Retinal pigment epithelial cell (primary cell): ENCODE results near the gene UGT1A10.

Source experiments
- DNase-seq: peaks from one replicate; pipeline ENCODE4 v3.0.0-alpha.2; 2010; ENCODE audit warnings: low read depth
- H3K4me3 ChIP-seq: 2 replicates; pipeline ENCODE4 v1.5.1; 2011; ENCODE audit warnings: mild to moderate bottlenecking, low read length, control low read depth, moderate library complexity
- CTCF ChIP-seq: conservative IDR thresholded peaks from 2 replicates; pipeline ENCODE4 v1.5.1; 2011; ENCODE audit warnings: low read depth, low read length, control low read depth, inconsistent platforms

Gene UGT1A10

GRCh38 chr2:233800208-233800607, 164.0 kb downstream of the UGT1A10 start:
- no peak for DNase-seq
- TF ChIP-seq CTCF, result no peak
- H3K4me3 ChIP-seq, result no peak overlapping the region

- H3K4me3 ChIP-seq, result no peak overlapping the region
- TF ChIP-seq CTCF, result no peak
- no peak for DNase-seq
Measured at GRCh38 chr2:233801357-233802131, 165.3 kb downstream of the UGT1A10 start.

GRCh38 chr2:233802132-233802815, 166.0 kb downstream of the UGT1A10 start:
- no peak for TF ChIP-seq CTCF
- H3K4me3 ChIP-seq, result no peak overlapping the region
- no peak for DNase-seq

GRCh38 chr2:233803292-233803911, 167.2 kb downstream of the UGT1A10 start:
- H3K4me3 ChIP-seq, result no peak overlapping the region
- no peak for TF ChIP-seq CTCF
- no peak for DNase-seq

GRCh38 chr2:233803994-233804393, 167.7 kb downstream of the UGT1A10 start:
- DNase-seq, result no peak
- no peak overlapping the region for H3K4me3 ChIP-seq
- TF ChIP-seq CTCF, result no peak

GRCh38 chr2:233807215-233807865, 171.1 kb downstream of the UGT1A10 start:
- no peak for DNase-seq
- H3K4me3 ChIP-seq, result no peak overlapping the region
- TF ChIP-seq CTCF, result no peak
